Mucosa of rectum (tissue), 2 donors: ENCODE data around the gene ZNF844.

ENCODE experiments used
- H3K27ac ChIP-seq, 2 donors: one replicate each; pipeline ENCODE4 v1.7.0; 2013; ENCODE audit warnings: inconsistent platforms in 2 of 2, low read depth in 2 of 2, low read length in 2 of 2
- H3K27me3 ChIP-seq, 2 donors: one replicate each; pipeline ENCODE4 v1.7.0; 2013; ENCODE audit warnings: low read length in 2 of 2; ENCODE audit not compliant: control insufficient read depth in 2 of 2, insufficient read depth in 2 of 2
- H3K36me3 ChIP-seq, 2 donors: one replicate each; pipeline ENCODE4 v1.7.0; 2013; ENCODE audit warnings: low read length in 2 of 2; ENCODE audit not compliant: control insufficient read depth in 2 of 2, insufficient read depth in 2 of 2
- H3K4me1 ChIP-seq, 2 donors: one replicate each; pipeline ENCODE4 v1.7.0; 2013; ENCODE audit warnings: low read length in 2 of 2, mild to moderate bottlenecking in 1 of 2; ENCODE audit not compliant: control insufficient read depth in 2 of 2, insufficient read depth in 2 of 2
- H3K4me3 ChIP-seq, 2 donors: one replicate each; pipeline ENCODE4 v1.7.0; 2013; ENCODE audit warnings: low read length in 2 of 2
- H3K9ac ChIP-seq, 2 donors: one replicate each; pipeline ENCODE4 v1.7.0; 2013; ENCODE audit warnings: low read length in 2 of 2, low read depth in 1 of 2, mild to moderate bottlenecking in 1 of 2
- H3K9me3 ChIP-seq, 2 donors: one replicate each; pipeline ENCODE4 v1.7.0; 2013; ENCODE audit warnings: low read length in 2 of 2; ENCODE audit not compliant: control insufficient read depth in 2 of 2
- donor health status: healthy.
- donor health status: Normal muscosa, but diverticular disease.

Gene ZNF844

DNA sequence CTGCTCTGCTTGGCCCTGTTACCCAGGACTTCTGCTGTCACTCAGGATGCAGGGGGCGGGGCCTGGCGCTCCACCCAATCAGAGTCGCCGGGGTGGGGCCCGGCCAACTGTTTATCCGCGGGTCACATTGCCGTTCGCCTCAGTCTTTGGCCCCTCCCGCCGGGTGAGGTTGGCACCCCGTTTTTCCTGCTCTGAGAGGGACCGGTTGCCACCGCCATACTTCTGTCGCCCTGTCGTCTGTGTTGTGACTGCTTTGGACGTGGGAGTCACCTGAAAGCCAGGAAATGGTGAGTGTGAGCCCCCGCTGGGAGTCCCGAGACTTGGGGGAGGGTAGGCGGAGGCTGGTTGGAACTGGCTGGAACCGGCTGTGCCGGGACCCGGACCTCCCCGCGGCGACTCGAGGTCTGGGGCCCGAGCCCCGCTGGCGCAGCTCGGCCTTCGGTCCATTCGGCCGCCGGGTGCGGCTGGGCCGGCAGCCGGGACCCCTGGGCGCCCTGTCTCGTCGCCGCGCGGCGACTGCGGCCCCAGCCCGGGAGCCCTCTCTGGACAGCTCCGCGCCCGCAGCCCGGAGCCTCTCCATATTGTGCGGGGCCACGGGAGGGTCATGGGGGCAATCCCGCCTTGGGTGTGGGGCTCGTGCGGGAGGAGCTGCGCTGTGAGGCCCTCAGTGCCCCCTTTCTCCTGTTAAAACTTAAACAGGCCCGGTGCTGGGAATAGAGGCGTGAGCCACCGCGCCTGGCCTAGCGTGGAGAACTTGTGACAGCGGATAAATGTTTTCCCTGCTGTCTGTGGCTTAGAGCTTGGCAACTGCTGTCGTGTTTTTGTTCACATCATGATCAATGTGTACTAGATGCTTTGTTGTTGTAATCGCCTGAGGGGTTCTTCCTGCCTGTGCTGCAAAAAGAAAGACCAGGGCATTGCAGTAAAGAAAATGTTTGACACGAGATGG lies at the start of gene ZNF844:
Gene ZNF844, plus strand, starts transcription at position 142 of the 949 bp plus-strand sequence. Its CDS starts 143 bp downstream, at position 285.
- Histone ChIP-seq H3K9ac (peak within 1 kb of the TSS; percentile 86 to 97), H3K27ac (peak within 1 kb of the TSS; percentile 88 to 92), H3K4me3 (peak within 1 kb of the TSS; percentile 82 to 96), H3K4me1 (peaks cover 4 to 8% of the 10 kb centered on the region in 2 donors), H3K9me3 (peaks cover 2 to 4% of the 10 kb centered on the region in 2 donors), H3K36me3 (peaks cover 0 to 3% of the 10 kb centered on the region in 2 donors), H3K27me3 (no peaks in the 10 kb centered on the region)

DNA sequence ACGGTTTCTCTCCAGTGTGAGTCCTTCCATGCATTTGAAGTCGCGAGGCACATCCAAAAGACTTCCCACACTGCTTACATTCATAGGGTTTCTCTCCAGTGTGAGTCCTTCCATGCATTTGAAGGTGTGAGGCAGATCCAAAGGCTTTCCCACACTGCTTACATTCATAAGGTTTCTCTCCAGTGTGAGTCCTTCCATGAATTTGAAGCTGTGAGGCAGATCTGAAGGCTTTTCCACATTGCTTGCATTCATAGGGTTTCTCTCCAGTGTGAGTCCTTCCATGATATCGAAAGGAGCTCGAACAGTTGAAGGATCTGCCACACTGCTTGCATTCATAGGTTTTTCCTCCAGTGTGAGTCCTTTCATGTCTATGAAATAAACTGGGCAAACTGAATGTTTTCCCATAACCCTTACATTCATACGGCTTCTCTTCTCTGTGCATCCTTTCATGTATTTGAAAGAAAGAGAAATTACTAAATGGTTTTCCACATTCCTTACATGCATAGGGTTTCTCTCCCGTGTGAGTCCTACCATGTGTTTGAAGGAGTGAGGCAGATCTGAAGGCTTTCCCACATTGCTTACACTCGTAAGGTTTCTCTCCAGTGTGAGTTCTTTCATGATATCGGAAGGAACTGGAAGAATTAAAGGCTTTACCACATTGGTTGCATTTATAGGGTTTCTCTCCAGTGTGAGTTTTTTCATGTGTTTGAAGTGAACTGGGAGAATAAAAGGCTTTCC lies 49.3 kb upstream of the ZNF844 start:
- peaks cover 42 to 45% of the 10 kb centered on the region in 2 donors for H3K9me3 ChIP-seq

DNA sequence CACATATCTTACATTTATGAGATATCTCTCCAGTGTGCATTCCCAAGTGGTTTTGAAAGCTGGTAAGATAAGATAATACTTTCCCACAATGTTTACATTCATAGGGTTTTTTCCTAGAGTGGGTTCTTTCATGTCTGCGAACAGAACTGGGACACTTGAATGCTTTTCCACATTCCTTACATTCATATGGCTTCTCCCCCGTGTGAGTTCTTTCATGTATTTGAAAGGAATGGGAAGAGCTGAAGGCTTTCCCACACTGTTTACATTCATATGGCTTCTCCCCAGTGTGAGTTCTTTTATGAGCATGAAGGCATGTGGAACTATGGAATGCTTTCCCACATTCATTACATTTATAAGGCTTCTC lies 48.8 kb upstream of the ZNF844 start:
- no peaks in the 10 kb centered on the region for H3K27me3 ChIP-seq
- H3K9ac ChIP-seq: no peak overlapping the region
- no peak overlapping the region for H3K4me3 ChIP-seq
- no peak overlapping the region for H3K27ac ChIP-seq
- H3K36me3 ChIP-seq: peaks cover 27 to 45% of the 10 kb centered on the region in 2 donors
- no peaks in the 10 kb centered on the region for H3K4me1 ChIP-seq
- peaks cover 42 to 45% of the 10 kb centered on the region in 2 donors for H3K9me3 ChIP-seq

More for the DNA sequence above, 49.3 kb upstream of the ZNF844 start:
- Histone ChIP-seq H3K27ac (no peak overlapping the region), H3K4me3 (peak overlapping the region; percentile 28 to 38), H3K9ac (no peak overlapping the region), H3K27me3 (no peaks in the 10 kb centered on the region), H3K36me3 (peaks cover 27 to 45% of the 10 kb centered on the region in 2 donors), H3K4me1 (no peaks in the 10 kb centered on the region)

DNA sequence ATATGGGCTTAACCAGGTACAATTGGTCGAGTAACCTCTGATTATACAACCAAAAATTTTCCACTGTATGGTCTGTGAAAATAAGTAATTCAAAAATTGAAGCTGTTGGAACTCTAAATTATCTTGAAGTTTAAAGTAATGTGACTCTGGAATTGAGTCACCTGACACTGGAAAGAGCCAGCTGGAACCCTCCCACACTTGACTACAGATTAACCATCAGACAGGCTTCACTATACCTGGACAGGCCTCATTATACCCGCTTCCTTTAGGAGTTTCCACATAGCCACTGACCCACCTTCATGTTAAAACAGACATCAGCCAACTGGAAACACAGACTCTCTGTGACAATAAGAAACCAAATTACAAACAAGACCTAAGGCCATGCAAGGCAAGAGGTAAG lies 30.3 kb upstream of the ZNF844 start:
- Histone ChIP-seq H3K4me3 (peak overlapping the region; percentile 81 to 96), H3K4me1 (peaks cover 5 to 8% of the 10 kb centered on the region in 2 donors), H3K36me3 (no peaks in the 10 kb centered on the region), H3K27ac (no peak overlapping the region), H3K27me3 (no peaks in the 10 kb centered on the region), H3K9ac (no peak overlapping the region), H3K9me3 (peaks cover 0 to 3% of the 10 kb centered on the region in 2 donors)

DNA sequence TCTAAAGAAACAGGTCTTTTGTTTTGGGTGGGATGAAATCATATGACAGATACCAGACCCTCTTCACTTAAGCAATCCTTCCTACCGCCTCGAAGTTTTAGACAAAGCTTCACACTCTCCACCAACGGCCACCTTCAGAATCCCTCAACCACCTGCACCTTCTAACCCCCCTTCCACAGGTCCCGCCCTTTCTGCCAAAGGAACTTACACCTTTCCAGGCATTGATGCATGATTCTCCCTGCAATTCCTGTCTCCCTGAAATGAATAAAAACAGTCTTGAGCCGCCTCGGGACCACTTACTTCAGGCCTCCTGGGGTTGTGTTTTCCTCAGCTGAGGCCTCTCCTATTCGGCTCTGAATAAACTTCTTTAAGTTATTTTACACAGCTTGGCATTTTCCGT lies 29.9 kb upstream of the ZNF844 start:
- H3K9me3 ChIP-seq: peaks cover 0 to under 1% of the 10 kb centered on the region in 2 donors
- H3K4me3 ChIP-seq: peak overlapping the region; percentile 81 to 96
- no peak overlapping the region for H3K27ac ChIP-seq
- peak overlapping the region in 1 of 2 donors; percentile 94 for H3K9ac ChIP-seq
- H3K4me1 ChIP-seq: peaks cover 5 to 8% of the 10 kb centered on the region in 2 donors
- H3K36me3 ChIP-seq: no peaks in the 10 kb centered on the region
- no peaks in the 10 kb centered on the region for H3K27me3 ChIP-seq

DNA sequence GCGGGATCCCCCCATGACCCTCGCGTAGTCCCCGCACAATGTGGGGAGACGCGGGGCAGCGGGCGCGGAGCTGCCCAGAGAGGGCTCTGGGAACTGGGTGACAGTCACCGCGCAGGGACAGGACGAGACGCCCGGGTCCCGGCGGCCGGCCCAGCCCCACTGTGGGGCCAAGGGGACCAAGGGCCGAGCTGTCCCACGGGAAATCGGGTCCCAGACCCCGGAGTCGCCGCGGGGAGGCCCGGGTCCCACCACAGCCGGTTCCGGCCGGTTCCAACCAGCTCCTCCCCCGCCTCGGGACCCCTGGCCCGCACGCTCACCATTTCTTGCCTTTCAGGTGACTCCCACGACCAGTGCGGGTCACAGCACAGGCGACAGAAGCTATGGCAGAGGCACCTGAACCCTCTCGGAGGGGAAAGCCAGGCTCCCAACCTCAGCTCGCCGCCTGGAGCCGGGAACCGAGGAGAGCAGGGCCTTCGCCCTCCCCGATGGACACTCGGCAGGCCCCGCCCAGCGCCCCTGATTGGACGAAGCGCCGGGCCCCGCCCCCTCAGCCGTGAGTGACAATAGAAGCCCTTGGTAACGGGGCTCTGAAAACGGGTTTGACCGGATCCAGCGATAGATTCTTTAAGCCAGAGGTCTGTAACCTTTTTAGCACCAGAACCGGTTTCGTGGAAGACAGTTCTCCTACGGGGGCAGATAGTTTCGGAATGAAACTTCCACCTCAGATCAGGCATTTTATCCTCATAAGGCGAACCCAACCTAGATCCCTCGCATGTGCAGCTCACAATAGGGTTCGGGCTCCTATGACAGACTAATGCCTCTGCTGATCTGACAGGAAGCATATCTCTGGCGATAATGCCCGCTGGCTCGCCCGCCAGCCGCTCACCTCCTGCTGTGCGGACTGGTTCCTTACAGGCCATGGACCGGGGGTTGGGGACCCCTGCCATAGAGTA lies 29.0 kb upstream of the ZNF844 start, which contains the start of gene ZNF433:
Gene ZNF433, minus strand, starts transcription at position 460 of the 953 bp plus-strand sequence. Its CDS starts 140 bp downstream, at position 320.
- H3K36me3 ChIP-seq: no peaks in the 10 kb centered on the region
- peaks cover 5 to 8% of the 10 kb centered on the region in 2 donors for H3K4me1 ChIP-seq
- peak within 1 kb of the TSS; percentile 81 to 94 for H3K9ac ChIP-seq
- H3K9me3 ChIP-seq: no peaks in the 10 kb centered on the region
- no peaks in the 10 kb centered on the region for H3K27me3 ChIP-seq
- peak within 1 kb of the TSS; percentile 81 to 96 for H3K4me3 ChIP-seq
- H3K27ac ChIP-seq: peak within 1 kb of the TSS; percentile 67 to 80

DNA sequence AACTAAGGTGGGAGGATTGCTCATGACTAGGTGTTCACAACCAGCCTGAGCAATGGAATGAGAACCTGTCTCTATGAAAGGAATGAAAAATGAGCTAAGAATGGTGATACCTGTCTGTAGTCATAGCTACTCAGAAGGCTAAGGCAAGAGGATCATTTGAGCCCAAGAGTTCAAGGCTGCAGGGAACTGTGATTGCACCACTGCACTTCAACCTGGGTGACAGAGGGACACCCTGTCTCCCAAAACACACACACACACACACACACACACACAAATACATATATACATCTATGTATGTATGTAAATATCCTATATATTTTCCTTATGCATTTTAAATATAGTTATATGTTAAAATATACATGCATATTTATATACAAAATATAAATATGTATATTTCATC lies 21.6 kb upstream of the ZNF844 start:
- Histone ChIP-seq H3K27ac (no peak overlapping the region), H3K9ac (no peak overlapping the region), H3K27me3 (no peaks in the 10 kb centered on the region), H3K36me3 (no peaks in the 10 kb centered on the region), H3K4me1 (no peaks in the 10 kb centered on the region), H3K4me3 (no peak overlapping the region), H3K9me3 (peaks cover 12% of the 10 kb centered on the region in 2 donors)

DNA sequence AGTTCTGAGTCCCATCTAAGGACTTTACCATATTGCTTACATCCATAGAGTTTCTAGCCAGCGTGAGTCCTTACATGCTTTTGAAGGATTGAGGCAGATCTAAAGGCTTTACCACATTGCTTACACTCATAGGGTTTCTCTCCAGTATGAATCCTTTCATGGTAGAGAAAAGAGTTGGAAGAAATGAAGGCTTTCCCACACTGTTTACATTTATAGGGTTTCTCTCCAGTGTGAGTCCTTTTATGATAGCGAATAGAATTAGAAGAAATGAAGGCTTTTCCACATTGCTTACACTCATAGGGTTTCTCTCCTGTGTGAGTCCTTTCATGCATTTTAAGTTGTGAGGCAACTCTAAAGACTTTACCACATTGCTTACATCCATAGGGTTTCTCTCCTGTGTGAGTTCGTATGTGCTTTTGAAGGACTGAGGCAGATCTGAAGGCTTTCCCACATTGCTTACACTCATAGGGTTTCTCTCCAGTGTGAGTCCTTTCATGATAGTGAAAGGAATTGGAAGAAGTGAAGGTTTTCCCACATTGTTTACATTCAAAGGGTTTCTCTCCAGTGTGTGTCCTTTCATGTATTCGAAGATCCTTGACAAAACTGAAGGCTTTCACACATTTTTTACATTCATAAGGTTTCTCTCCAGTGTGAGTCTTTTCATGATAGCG lies 20.6 kb upstream of the ZNF844 start:
- H3K27ac ChIP-seq: no peak overlapping the region
- no peak overlapping the region for H3K9ac ChIP-seq
- H3K9me3 ChIP-seq: peaks cover 12% of the 10 kb centered on the region in 2 donors
- H3K4me1 ChIP-seq: no peaks in the 10 kb centered on the region
- no peaks in the 10 kb centered on the region for H3K36me3 ChIP-seq
- no peaks in the 10 kb centered on the region for H3K27me3 ChIP-seq
- H3K4me3 ChIP-seq: no peak overlapping the region

DNA sequence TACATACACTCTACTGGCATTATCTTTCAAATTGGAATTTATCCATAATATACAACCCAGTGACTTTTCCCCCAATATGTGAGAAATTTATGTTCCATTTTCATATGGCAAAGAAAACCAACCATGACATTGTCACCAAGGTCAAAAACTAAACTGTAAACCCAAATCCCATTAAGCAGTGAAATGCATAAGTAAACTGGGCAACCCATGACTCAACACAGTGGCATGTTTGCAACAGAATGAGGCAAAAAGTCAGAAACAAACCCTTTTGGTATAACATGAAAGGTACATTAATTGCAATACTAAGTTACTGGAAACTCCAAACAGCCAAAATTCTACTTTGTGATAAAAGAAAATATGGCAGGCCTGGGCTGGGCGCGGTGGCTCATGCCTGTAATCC lies 16.7 kb upstream of the ZNF844 start:
- peaks cover 4 to 6% of the 10 kb centered on the region in 2 donors for H3K4me1 ChIP-seq
- no peak overlapping the region for H3K27ac ChIP-seq
- no peaks in the 10 kb centered on the region for H3K27me3 ChIP-seq
- peaks cover 12% of the 10 kb centered on the region in 2 donors for H3K9me3 ChIP-seq
- no peak overlapping the region for H3K9ac ChIP-seq
- H3K36me3 ChIP-seq: no peaks in the 10 kb centered on the region
- no peak overlapping the region for H3K4me3 ChIP-seq
